Airway epithelial cell (primary cell): Measurements from ENCODE around the gene TRANK1. TPM values are rescaled to one million over a fixed set of nuclear protein-coding genes. Genes with fewer than 3 reads are reported as not detected.

Source experiments
- total RNA-seq: library from RNA; depleted of rRNA; stranded (reverse); fragments of >200 nt; gene quantifications from 2 replicates; pipeline ENCODE4 v1.2.3, GENCODE V29; 2015

The TRANK1 gene
- total RNA-seq, result 0.60 and 0.78 TPM in 2 replicates

GRCh38 chr3:36944641-36945270 lies at the start of gene TRANK1:
TRANK1 (minus strand) TSS chr3:36945054; CDS start chr3:36944809, 245 bp downstream.

DNA sequence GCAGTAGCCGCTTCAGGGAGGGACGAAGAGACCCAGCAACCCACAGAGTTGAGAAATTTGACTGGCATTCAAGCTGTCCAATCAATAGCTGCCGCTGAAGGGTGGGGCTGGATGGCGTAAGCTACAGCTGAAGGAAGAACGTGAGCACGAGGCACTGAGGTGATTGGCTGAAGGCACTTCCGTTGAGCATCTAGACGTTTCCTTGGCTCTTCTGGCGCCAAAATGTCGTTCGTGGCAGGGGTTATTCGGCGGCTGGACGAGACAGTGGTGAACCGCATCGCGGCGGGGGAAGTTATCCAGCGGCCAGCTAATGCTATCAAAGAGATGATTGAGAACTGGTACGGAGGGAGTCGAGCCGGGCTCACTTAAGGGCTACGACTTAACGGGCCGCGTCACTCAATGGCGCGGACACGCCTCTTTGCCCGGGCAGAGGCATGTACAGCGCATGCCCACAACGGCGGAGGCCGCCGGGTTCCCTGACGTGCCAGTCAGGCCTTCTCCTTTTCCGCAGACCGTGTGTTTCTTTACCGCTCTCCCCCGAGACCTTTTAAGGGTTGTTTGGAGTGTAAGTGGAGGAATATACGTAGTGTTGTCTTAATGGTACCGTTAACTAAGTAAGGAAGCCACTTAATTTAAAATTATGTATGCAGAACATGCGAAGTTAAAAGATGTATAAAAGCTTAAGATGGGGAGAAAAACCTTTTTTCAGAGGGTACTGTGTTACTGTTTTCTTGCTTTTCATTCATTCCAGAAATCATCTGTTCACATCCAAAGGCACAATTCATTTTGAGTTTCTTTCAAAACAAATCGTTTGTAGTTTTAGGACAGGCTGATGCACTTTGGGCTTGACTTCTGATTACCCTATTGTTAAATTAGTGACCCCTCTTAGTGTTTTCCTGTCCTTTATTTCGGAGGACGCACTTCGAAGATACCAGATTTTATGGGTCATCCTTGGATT lies 48.8 kb upstream of the TRANK1 start, which contains the start of gene MLH1:
Gene MLH1 (plus strand): TSS at position 193 of the 958 bp plus-strand sequence. CDS start 30 bp downstream, at position 223.

GRCh38 chr3:36992806-36993325 lies 48.0 kb upstream of the TRANK1 start, which contains the start of gene EPM2AIP1:
EPM2AIP1 (minus strand) TSS chr3:36993131; CDS start chr3:36993077, 54 bp downstream.

Other genes starting within 250 kb of the TRANK1 start
- not detected in 2 replicates for gene DCLK3, start 180.5 kb downstream of the TRANK1 start, total RNA-seq
- 2.1 and 3.2 TPM in 2 replicates for gene EPM2AIP1, start 48.1 kb upstream of the TRANK1 start, total RNA-seq
- gene MLH1, start 48.5 kb upstream of the TRANK1 start, total RNA-seq, result 43.5 and 44.1 TPM in 2 replicates
- gene LRRFIP2, start 229.5 kb upstream of the TRANK1 start, total RNA-seq, result 49.4 and 53.1 TPM in 2 replicates